Measurements from ENCODE around the gene TUBGCP6.

- TF ChIP-seq CTCF (IDR thresholded peaks at IDR 0.05) = no peak
- TF ChIP-seq EZH2phosphoT487 (IDR thresholded peaks at IDR 0.05) = no peak
- no peak for TF ChIP-seq EZH2 (IDR thresholded peaks at IDR 0.05)
Observed at GRCh38 chr22:50264946-50265669, 20.3 kb upstream of the TUBGCP6 start.

All from neural progenitor cell (in vitro differentiated cells).